ENCODE data around the gene UGT1A4. TPM values are rescaled to one million over a fixed set of nuclear protein-coding genes. Genes with fewer than 3 reads are reported as not detected.

UGT1A4 gene
- total and polyA plus RNA-seq, 2 experiments from 2014 or later, result not detected

- H3K4me3 ChIP-seq, result no peak overlapping the region
- no peak for DNase-seq (ENCODE audit: low read depth in 1 of 2, low spot score in 1 of 2)
- no peaks in the 10 kb centered on the region for H3K36me3 ChIP-seq
- no peak overlapping the region for H3K27ac ChIP-seq
- no peaks in the 10 kb centered on the region for H3K27me3 ChIP-seq
- TF ChIP-seq CTCF (IDR thresholded peaks at IDR 0.05; ENCODE audit: low read depth, low read length), result no peak
- H3K4me1 ChIP-seq (ENCODE audit: low read depth), result no peaks in the 10 kb centered on the region
- H3K9me3 ChIP-seq (ENCODE audit: low read depth), result no peaks in the 10 kb centered on the region
Observed at GRCh38 chr2:233773854-233774253, 55.3 kb downstream of the UGT1A4 start.

GRCh38 chr2:233775414-233775813, 56.9 kb downstream of the UGT1A4 start:
- no peaks in the 10 kb centered on the region for H3K36me3 ChIP-seq
- H3K27me3 ChIP-seq, result no peaks in the 10 kb centered on the region
- no peaks in the 10 kb centered on the region for H3K4me1 ChIP-seq (ENCODE audit: low read depth)
- DNase-seq (ENCODE audit: low read depth in 1 of 2, low spot score in 1 of 2), result no peak
- TF ChIP-seq CTCF (IDR thresholded peaks at IDR 0.05; ENCODE audit: low read depth, low read length), result no peak
- no peak overlapping the region for H3K4me3 ChIP-seq
- H3K27ac ChIP-seq, result no peak overlapping the region
- H3K9me3 ChIP-seq (ENCODE audit: low read depth), result no peaks in the 10 kb centered on the region

GRCh38 chr2:233778030-233778429, 59.5 kb downstream of the UGT1A4 start, which contains the start of gene MROH2A:
TSS of gene MROH2A (plus strand) at chr2:233778330. CDS start at chr2:233779359, 1,029 bp downstream.
- no peak within 1 kb of the TSS for H3K27ac ChIP-seq
- H3K9me3 ChIP-seq (ENCODE audit: low read depth), result no peaks in the 10 kb centered on the region
- no peak for TF ChIP-seq CTCF (IDR thresholded peaks at IDR 0.05; ENCODE audit: low read depth, low read length)
- DNase-seq (ENCODE audit: low read depth in 1 of 2, low spot score in 1 of 2), result no peak
- H3K4me1 ChIP-seq (ENCODE audit: low read depth), result no peaks in the 10 kb centered on the region
- no peaks in the 10 kb centered on the region for H3K27me3 ChIP-seq
- H3K4me3 ChIP-seq, result no peak within 1 kb of the TSS
- no peaks in the 10 kb centered on the region for H3K36me3 ChIP-seq

- no peaks in the 10 kb centered on the region for H3K36me3 ChIP-seq
- no peaks in the 10 kb centered on the region for H3K27me3 ChIP-seq
- DNase-seq (ENCODE audit: low read depth in 1 of 2, low spot score in 1 of 2), result no peak
- H3K4me3 ChIP-seq, result no peak overlapping the region
- H3K9me3 ChIP-seq (ENCODE audit: low read depth), result no peaks in the 10 kb centered on the region
- no peaks in the 10 kb centered on the region for H3K4me1 ChIP-seq (ENCODE audit: low read depth)
- no peak for TF ChIP-seq CTCF (IDR thresholded peaks at IDR 0.05; ENCODE audit: low read depth, low read length)
- no peak overlapping the region for H3K27ac ChIP-seq
Observed at GRCh38 chr2:233779722-233780121, 61.2 kb downstream of the UGT1A4 start.

- no peak for DNase-seq (ENCODE audit: low read depth in 1 of 2, low spot score in 1 of 2)
- no peak for TF ChIP-seq CTCF (IDR thresholded peaks at IDR 0.05; ENCODE audit: low read depth, low read length)
- Histone ChIP-seq H3K9me3 (ENCODE audit: low read depth) (no peaks in the 10 kb centered on the region), H3K27me3 (no peaks in the 10 kb centered on the region), H3K4me3 (no peak overlapping the region), H3K27ac (no peak overlapping the region), H3K4me1 (ENCODE audit: low read depth) (no peaks in the 10 kb centered on the region), H3K36me3 (no peaks in the 10 kb centered on the region)
Observed at GRCh38 chr2:233780771-233781170, 62.2 kb downstream of the UGT1A4 start.

GRCh38 chr2:233789554-233789953, 71.0 kb downstream of the UGT1A4 start:
- H3K9me3 ChIP-seq (ENCODE audit: low read depth), result no peaks in the 10 kb centered on the region
- no peak overlapping the region for H3K4me3 ChIP-seq
- H3K27me3 ChIP-seq, result no peaks in the 10 kb centered on the region
- no peak for TF ChIP-seq CTCF (IDR thresholded peaks at IDR 0.05; ENCODE audit: low read depth, low read length)
- H3K27ac ChIP-seq, result no peak overlapping the region
- no peaks in the 10 kb centered on the region for H3K4me1 ChIP-seq (ENCODE audit: low read depth)
- DNase-seq (ENCODE audit: low read depth in 1 of 2, low spot score in 1 of 2), result no peak
- H3K36me3 ChIP-seq, result no peaks in the 10 kb centered on the region
